B cell (primary cell): ENCODE measurements around the gene TAF11L7. TPM values are rescaled to one million over a fixed set of nuclear protein-coding genes. Genes with fewer than 3 reads are reported as not detected.
"Not testable (repeated sequence)": the region's sequence is repeated elsewhere in the genome, so short reads cannot be mapped to it uniquely, and the experiment has no call there.

Experiments
- ATAC-seq: fragments of 200-7000 bp; cut with Tn5 transposase; one replicate; pipeline ENCODE4 v1.10.0; 2021; ENCODE audit warnings: low read depth, mild to moderate bottlenecking, moderate number of reproducible peaks, moderate library complexity
- CTCF ChIA-PET: fragments of 350-600 bp; sonication (Branson Sonifier 250); formaldehyde crosslinking; loops from one replicate; lab custom pipeline; 2021; ENCODE audit warnings: antibody characterized with exemption, inconsistent platforms; lab: Charles Lee
- POLR2A ChIA-PET: fragments of 350-600 bp; sonication (Branson Sonifier 250); formaldehyde crosslinking; loops from one replicate; lab custom pipeline; 2021; ENCODE audit warnings: antibody characterized with exemption; lab: Charles Lee
- DNase-seq: peaks from one replicate; pipeline ENCODE4 v3.0.0; 2013
- H2AFZ ChIP-seq: 2 replicates; pipeline ENCODE4 v1.6.1; 2012; ENCODE audit warnings: mild to moderate bottlenecking, low read depth, low read length; ENCODE audit not compliant: insufficient read depth, poor library complexity, severe bottlenecking
- H3K27ac ChIP-seq, 2 donors: 1 replicate in 1 of 2; 2 replicates in 1 of 2; pipeline ENCODE4 v1.5.1; 2012 to 2013; ENCODE audit warnings: low read length in 2 of 2, mild to moderate bottlenecking in 2 of 2, moderate library complexity in 1 of 2
- H3K27me3 ChIP-seq, 4 experiments: fragments of 200-600 bp in 1 of 4; sonication (generic) in 1 of 4; replicated peaks in 1 of 4; 1 replicate in 2 of 4; 2 replicates in 2 of 4; pipeline versions ENCODE4 v1.6.1 to v1.7.0; 2013 to 2016; ENCODE audit warnings: low read length in 3 of 4, mild to moderate bottlenecking in 2 of 4, mixed read lengths in 1 of 4, moderate library complexity in 1 of 4; ENCODE audit not compliant: insufficient read depth in 4 of 4, control insufficient read depth in 3 of 4; ENCODE audit errors: control extremely low read depth in 1 of 4
- H3K36me3 ChIP-seq, 2 experiments: replicated peaks in 1 of 2; 1 replicate in 1 of 2; 2 replicates in 1 of 2; pipeline versions ENCODE4 v1.6.1 to v1.7.1; 2013; ENCODE audit warnings: low read length in 1 of 2; ENCODE audit not compliant: insufficient read depth in 2 of 2, control insufficient read depth in 1 of 2; ENCODE audit errors: control extremely low read depth in 1 of 2, extremely low read depth in 1 of 2
- H3K4me1 ChIP-seq, 2 donors: fragments of 200-600 bp in 1 of 2; sonication (generic) in 1 of 2; 1 replicate in 1 of 2; 2 replicates in 1 of 2; pipeline versions ENCODE4 v1.5.1 to v1.6.1; 2013 to 2017; ENCODE audit warnings: low read length in 2 of 2; ENCODE audit not compliant: control insufficient read depth in 2 of 2, insufficient read depth in 2 of 2
- H3K4me2 ChIP-seq: replicated peaks from 2 replicates; pipeline ENCODE3; 2012; ENCODE audit warnings: mild to moderate bottlenecking, low read depth, low read length; ENCODE audit not compliant: poor library complexity, severe bottlenecking
- H3K4me3 ChIP-seq, 5 experiments: fragments of 200-600 bp in 1 of 5; sonication (generic) in 1 of 5; 1 replicate in 3 of 5; 2 replicates in 2 of 5; pipeline versions ENCODE4 v1.5.1 to v1.7.0; 2011 to 2016; ENCODE audit warnings: low read length in 4 of 5, mild to moderate bottlenecking in 4 of 5, low read depth in 2 of 5, control low read depth in 1 of 5, moderate library complexity in 1 of 5; ENCODE audit not compliant: insufficient read depth in 1 of 5; ENCODE audit errors: control extremely low read depth in 1 of 5, extremely low read depth in 1 of 5
- H3K79me2 ChIP-seq: fragments of 200-600 bp; sonication (generic); one replicate; pipeline ENCODE4 v1.6.0; 2016; ENCODE audit warnings: low read length; ENCODE audit not compliant: control insufficient read depth, insufficient read depth
- H3K9ac ChIP-seq: fragments of 200-600 bp; sonication (generic); 2 replicates; pipeline ENCODE4 v1.6.1; 2017; ENCODE audit warnings: mild to moderate bottlenecking, low read length, moderate library complexity
- H3K9me3 ChIP-seq, 3 donors: one replicate each; pipeline versions ENCODE4 v1.6.1 to v1.7.1; 2013; ENCODE audit warnings: low read length in 2 of 3; ENCODE audit not compliant: control insufficient read depth in 2 of 3, insufficient read depth in 1 of 3; ENCODE audit errors: control extremely low read depth in 1 of 3
- H4K20me1 ChIP-seq: 2 replicates; pipeline ENCODE4 v1.6.0; 2012; ENCODE audit warnings: mild to moderate bottlenecking, low read length; ENCODE audit not compliant: insufficient read depth, control insufficient read depth, poor library complexity, severe bottlenecking
- H3K27ac Mint-ChIP-seq: one replicate; pipeline ENCODE4 v1.8.0; 2021; ENCODE audit warnings: mixed read lengths
- H3K27me3 Mint-ChIP-seq: one replicate; pipeline ENCODE4 v1.8.0; 2021; ENCODE audit warnings: mixed read lengths
- H3K4me1 Mint-ChIP-seq: one replicate; pipeline ENCODE4 v1.8.0; 2021; ENCODE audit warnings: mixed read lengths
- H3K4me3 Mint-ChIP-seq: one replicate; pipeline ENCODE4 v1.8.0; 2021; ENCODE audit warnings: mixed read lengths
- H3K9me3 Mint-ChIP-seq: one replicate; pipeline ENCODE4 v1.8.0; 2022; ENCODE audit warnings: mixed read lengths; ENCODE audit not compliant: insufficient read depth
- WGBS: methylation state at CpG from one replicate; pipeline ENCODE4 v1.1.5; 2013; ENCODE audit warnings: missing lambda C conversion rate; ENCODE audit not compliant: insufficient coverage; 5-methylcytosine and 5-hydroxymethylcytosine counted together
- intact Hi-C: fragments of 100-400 bp; cut with micrococcal nuclease; formaldehyde crosslinking; loops from one replicate; pipeline ENCODE4 v1.10.0; 2022
- polyA plus RNA-seq: library from polyadenylated mRNA; depleted of rRNA; stranded (reverse); fragments of >200 nt; gene quantifications from 2 replicates; pipeline ENCODE4 v1.2.3, GENCODE V29; 2012
- small RNA-seq: library from RNA; depleted of rRNA; stranded (forward); fragments of <200 nt; gene quantifications from one replicate; pipeline ENCODE3, GENCODE V24; 2012; ENCODE audit warnings: low replicate concordance, low read depth; ENCODE audit not compliant: insufficient read length
- total RNA-seq, 2 donors: library from RNA; stranded (reverse); fragments of 120-200 nt in 1 of 2; gene quantifications; 1 replicate in 1 of 2; 2 replicates in 1 of 2; pipeline versions ENCODE4 v1.2.3 to v1.2.4, GENCODE V29; 2013 to 2022

The TAF11L7 gene
- total and polyA plus RNA-seq, 2 donors (not counting 1 experiment from before 2014, with no cell fraction given) = not detected

- H3K79me2 ChIP-seq, intact Hi-C loops, CTCF ChIA-PET, H3K27me3 Mint-ChIP-seq, H3K36me3 ChIP-seq, H3K9ac ChIP-seq, H3K4me1 ChIP-seq, DNase-seq, H3K9me3 Mint-ChIP-seq, ATAC-seq, H3K27me3 ChIP-seq, H3K27ac Mint-ChIP-seq, H3K4me2 ChIP-seq, H3K4me3 Mint-ChIP-seq, H4K20me1 ChIP-seq, H3K27ac ChIP-seq, H3K4me1 Mint-ChIP-seq, POLR2A ChIA-PET, H2AFZ ChIP-seq, H3K9me3 ChIP-seq, H3K4me3 ChIP-seq: not testable (repeated sequence)
- WGBS = no CpG with 5 or more reads among the region's 16 CpGs
Measured at GRCh38 chr5:17590860-17591259, 5.3 kb upstream of the TAF11L7 start, which contains the start of gene TAF11L8. TSS of gene TAF11L8 (minus strand) at chr5:17590960.

Small RNAs within 50 kb of the gene (small RNA-seq; reads per million reads assigned to genes)
- gene AC233724.3 (not detected), gene AC233724.6 (not detected), gene AC233724.7 (not detected)

Other genes with a start within 250 kb of the TAF11L7 start
- not detected in 2 replicates for gene TAF11L2, start 87.5 kb downstream of the TAF11L7 start, total RNA-seq
- not detected in 2 replicates for gene TAF11L2, start 87.5 kb downstream of the TAF11L7 start, polyA plus RNA-seq
- not detected in 2 replicates for gene TAF11L3, start 67.4 kb downstream of the TAF11L7 start, total RNA-seq
- gene TAF11L3, start 67.4 kb downstream of the TAF11L7 start, polyA plus RNA-seq = not detected in 2 replicates
- not detected in 2 replicates for gene TAF11L4, start 64.0 kb downstream of the TAF11L7 start, total RNA-seq
- gene TAF11L4, start 64.0 kb downstream of the TAF11L7 start, polyA plus RNA-seq = not detected in 2 replicates
- gene TAF11L5, start 60.5 kb downstream of the TAF11L7 start, total RNA-seq = not detected in 2 replicates
- not detected in 2 replicates for gene TAF11L5, start 60.5 kb downstream of the TAF11L7 start, polyA plus RNA-seq
- not detected in 2 replicates for gene TAF11L6, start 57.1 kb downstream of the TAF11L7 start, total RNA-seq
- gene TAF11L6, start 57.1 kb downstream of the TAF11L7 start, polyA plus RNA-seq = not detected in 2 replicates
- not detected in 2 replicates for gene TAF11L8, start 5.2 kb upstream of the TAF11L7 start, total RNA-seq
- gene TAF11L8, start 5.2 kb upstream of the TAF11L7 start, polyA plus RNA-seq = not detected in 2 replicates
- gene TAF11L9, start 8.6 kb upstream of the TAF11L7 start, total RNA-seq = not detected in 2 replicates
- not detected in 2 replicates for gene TAF11L9, start 8.6 kb upstream of the TAF11L7 start, polyA plus RNA-seq
- gene TAF11L10, start 12.1 kb upstream of the TAF11L7 start, total RNA-seq = not detected in 2 replicates
- not detected in 2 replicates for gene TAF11L10, start 12.1 kb upstream of the TAF11L7 start, polyA plus RNA-seq
- gene TAF11L11, start 18.4 kb upstream of the TAF11L7 start, total RNA-seq = not detected in 2 replicates
- not detected in 2 replicates for gene TAF11L11, start 18.4 kb upstream of the TAF11L7 start, polyA plus RNA-seq
- gene TAF11L12, start 24.6 kb upstream of the TAF11L7 start, total RNA-seq = not detected in 2 replicates
- gene TAF11L12, start 24.6 kb upstream of the TAF11L7 start, polyA plus RNA-seq = not detected in 2 replicates
- gene TAF11L13, start 46.3 kb upstream of the TAF11L7 start, total RNA-seq = not detected in 2 replicates
- not detected in 2 replicates for gene TAF11L13, start 46.3 kb upstream of the TAF11L7 start, polyA plus RNA-seq
- not detected in 2 replicates for gene TAF11L14, start 48.7 kb upstream of the TAF11L7 start, total RNA-seq
- not detected in 2 replicates for gene TAF11L14, start 48.7 kb upstream of the TAF11L7 start, polyA plus RNA-seq